ENCODE results near the gene INPP4A.

GRCh38 chr2:98579926-98580325, 135.3 kb downstream of the INPP4A start:
- TF ChIP-seq POLR2A (IDR thresholded peaks at IDR 0.05; ENCODE audit: low read depth, low read length) (no peak), CTCF (IDR thresholded peaks at IDR 0.05; ENCODE audit: extremely low read depth in 1 of 2, insufficient read depth in 1 of 2, low read depth in 1 of 2, low read length in 2 of 2) (no peak), MYC (IDR thresholded peaks at IDR 0.05; ENCODE audit: low read depth, low read length) (no peak), POLR2AphosphoS5 (IDR thresholded peaks at IDR 0.05; ENCODE audit: insufficient read depth, low read depth, low read length) (no peak), EZH2 (IDR thresholded peaks at IDR 0.05; ENCODE audit: borderline replicate concordance, low read depth, low read length, severe bottlenecking) (no peak), GATA2 (IDR thresholded peaks at IDR 0.05; ENCODE audit: insufficient read depth, insufficient read length, low read depth, low read length) (no peak), JUN (IDR thresholded peaks at IDR 0.05; ENCODE audit: borderline replicate concordance, insufficient read depth, insufficient read length, low read depth) (no peak)
- TF ChIP-seq, protein P1, sequence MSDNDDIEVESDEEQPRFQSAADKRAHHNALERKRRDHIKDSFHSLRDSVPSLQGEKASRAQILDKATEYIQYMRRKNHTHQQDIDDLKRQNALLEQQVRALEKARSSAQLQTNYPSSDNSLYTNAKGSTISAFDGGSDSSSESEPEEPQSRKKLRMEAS (IDR thresholded peaks at IDR 0.05; ENCODE audit: insufficient read depth, insufficient read length) = no peak

All from endothelial cell of umbilical vein (primary cell).